Colonic mucosa (tissue), 4 donors: ENCODE data around the gene ADCYAP1R1. TPM values are rescaled to one million over a fixed set of nuclear protein-coding genes. Genes with fewer than 3 reads are reported as not detected.

Source experiments
- DNase-seq: peaks from one replicate; pipeline ENCODE4 v3.0.0-alpha.2; 2020
- H3K27ac ChIP-seq: fragments of 200-600 bp; one replicate; pipeline ENCODE4 v1.8.0; 2021
- H3K27me3 ChIP-seq: fragments of 200-600 bp; one replicate; pipeline ENCODE4 v1.8.0; 2021
- H3K36me3 ChIP-seq: fragments of 200-600 bp; one replicate; pipeline ENCODE4 v1.8.0; 2021
- H3K4me1 ChIP-seq: fragments of 200-600 bp; one replicate; pipeline ENCODE4 v1.8.0; 2021; ENCODE audit warnings: mild to moderate bottlenecking
- H3K4me3 ChIP-seq: fragments of 200-600 bp; one replicate; pipeline ENCODE4 v1.8.0; 2021
- H3K9ac ChIP-seq, 2 donors: one replicate each; pipeline ENCODE4 v1.7.0; 2013; ENCODE audit warnings: control low read depth in 2 of 2, low read depth in 2 of 2, low read length in 2 of 2
- H3K9me3 ChIP-seq: fragments of 200-600 bp; one replicate; pipeline ENCODE4 v1.8.0; 2021
- CTCF ChIP-seq: fragments of 200-600 bp; IDR thresholded peaks from one replicate; pipeline ENCODE4 v1.8.0; 2022; ENCODE audit warnings: antibody characterized with exemption, mild to moderate bottlenecking
- intact Hi-C: fragments of 100-400 bp; cut with DNase I; formaldehyde crosslinking; loops from one replicate; pipeline ENCODE4 v1.14.1; 2022
- total RNA-seq, 2 donors: library from RNA; stranded (reverse); fragmentation: NEBNext Ultra II Directional in 1 of 2; extraction: Animal tissue kit (Norgen Biotek cat#: 25700) in 1 of 2; gene quantifications; one replicate each; pipeline ENCODE4 v1.2.1, GENCODE V29; 2021
- donor health status: healthy.
- donor health status: DM: no; HTN: no; CAD: no.
- donor health status: DM: no; HTN: no; CAD: no.

ADCYAP1R1 gene
- total RNA-seq, 2 donors from 2014 or later: 0.37 to 0.90 TPM

GRCh38 chr7:31099451-31100444 lies 47.6 kb downstream of the ADCYAP1R1 start:
- intact Hi-C loops: no loop called here
- TF ChIP-seq CTCF: no peak
- H3K9me3 ChIP-seq: no peaks in the 10 kb centered on the region
- no peaks in the 10 kb centered on the region for H3K4me1 ChIP-seq
- no peaks in the 10 kb centered on the region for H3K36me3 ChIP-seq
- no peak for DNase-seq
- H3K27me3 ChIP-seq: no peaks in the 10 kb centered on the region
- no peak overlapping the region for H3K9ac ChIP-seq
- H3K27ac ChIP-seq: no peak overlapping the region
- no peak overlapping the region for H3K4me3 ChIP-seq

GRCh38 chr7:31100445-31100844 lies 48.3 kb downstream of the ADCYAP1R1 start:
- no peak for DNase-seq
- H3K4me1 ChIP-seq: no peaks in the 10 kb centered on the region
- no peak overlapping the region for H3K9ac ChIP-seq
- H3K4me3 ChIP-seq: no peak overlapping the region
- no peaks in the 10 kb centered on the region for H3K36me3 ChIP-seq
- intact Hi-C loops: no loop called here
- H3K27ac ChIP-seq: no peak overlapping the region
- H3K27me3 ChIP-seq: no peaks in the 10 kb centered on the region
- TF ChIP-seq CTCF: no peak
- H3K9me3 ChIP-seq: no peaks in the 10 kb centered on the region

- no peaks in the 10 kb centered on the region for H3K36me3 ChIP-seq
- H3K9ac ChIP-seq: no peak overlapping the region
- no peaks in the 10 kb centered on the region for H3K9me3 ChIP-seq
- H3K27ac ChIP-seq: no peak overlapping the region
- H3K4me1 ChIP-seq: no peaks in the 10 kb centered on the region
- intact Hi-C loops: no loop called here
- no peak for TF ChIP-seq CTCF
- no peak for DNase-seq
- no peaks in the 10 kb centered on the region for H3K27me3 ChIP-seq
- H3K4me3 ChIP-seq: no peak overlapping the region
Measured at GRCh38 chr7:31100871-31101270, 48.8 kb downstream of the ADCYAP1R1 start.

- H3K36me3 ChIP-seq: no peaks in the 10 kb centered on the region
- TF ChIP-seq CTCF: no peak
- intact Hi-C loops: no loop called here
- H3K9ac ChIP-seq: no peak overlapping the region
- DNase-seq: no peak
- H3K27ac ChIP-seq: no peak overlapping the region
- H3K4me1 ChIP-seq: no peaks in the 10 kb centered on the region
- H3K4me3 ChIP-seq: no peak overlapping the region
- no peaks in the 10 kb centered on the region for H3K27me3 ChIP-seq
- no peaks in the 10 kb centered on the region for H3K9me3 ChIP-seq
Measured at GRCh38 chr7:31101544-31101943, 49.4 kb downstream of the ADCYAP1R1 start.

- DNase-seq: no peak
- Histone ChIP-seq H3K9ac (no peak overlapping the region), H3K27ac (no peak overlapping the region)
Measured at GRCh38 chr7:31102151-31102972, 50.3 kb downstream of the ADCYAP1R1 start.

More at GRCh38 chr7:31102151-31102972, 50.3 kb downstream of the ADCYAP1R1 start:
- no peaks in the 10 kb centered on the region for H3K9me3 ChIP-seq
- H3K36me3 ChIP-seq: no peaks in the 10 kb centered on the region
- H3K27me3 ChIP-seq: no peaks in the 10 kb centered on the region
- intact Hi-C loops: no loop called here
- no peaks in the 10 kb centered on the region for H3K4me1 ChIP-seq
- TF ChIP-seq CTCF: no peak
- H3K4me3 ChIP-seq: no peak overlapping the region
